Measurements from ENCODE around the gene MAP3K7. TPM values are rescaled to one million over a fixed set of nuclear protein-coding genes. Genes with fewer than 3 reads are reported as not detected.

MAP3K7 gene
- total RNA-seq, 1 donor from 2014 or later = 21.9 TPM

- no peak overlapping the region for H3K4me3 ChIP-seq (ENCODE audit: low read depth, low read length)
- TF ChIP-seq, protein P1, sequence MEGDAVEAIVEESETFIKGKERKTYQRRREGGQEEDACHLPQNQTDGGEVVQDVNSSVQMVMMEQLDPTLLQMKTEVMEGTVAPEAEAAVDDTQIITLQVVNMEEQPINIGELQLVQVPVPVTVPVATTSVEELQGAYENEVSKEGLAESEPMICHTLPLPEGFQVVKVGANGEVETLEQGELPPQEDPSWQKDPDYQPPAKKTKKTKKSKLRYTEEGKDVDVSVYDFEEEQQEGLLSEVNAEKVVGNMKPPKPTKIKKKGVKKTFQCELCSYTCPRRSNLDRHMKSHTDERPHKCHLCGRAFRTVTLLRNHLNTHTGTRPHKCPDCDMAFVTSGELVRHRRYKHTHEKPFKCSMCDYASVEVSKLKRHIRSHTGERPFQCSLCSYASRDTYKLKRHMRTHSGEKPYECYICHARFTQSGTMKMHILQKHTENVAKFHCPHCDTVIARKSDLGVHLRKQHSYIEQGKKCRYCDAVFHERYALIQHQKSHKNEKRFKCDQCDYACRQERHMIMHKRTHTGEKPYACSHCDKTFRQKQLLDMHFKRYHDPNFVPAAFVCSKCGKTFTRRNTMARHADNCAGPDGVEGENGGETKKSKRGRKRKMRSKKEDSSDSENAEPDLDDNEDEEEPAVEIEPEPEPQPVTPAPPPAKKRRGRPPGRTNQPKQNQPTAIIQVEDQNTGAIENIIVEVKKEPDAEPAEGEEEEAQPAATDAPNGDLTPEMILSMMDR (conservative IDR thresholded peaks at IDR 0.05; ENCODE audit: low read depth, low read length) = no peak
- no peak for DNase-seq (ENCODE audit: low read depth)
Observed at GRCh38 chr6:90495216-90495817, 91.6 kb downstream of the MAP3K7 start.

GRCh38 chr6:90494067-90494780 lies 92.6 kb downstream of the MAP3K7 start:
- no peak for DNase-seq (ENCODE audit: low read depth)
- no peak overlapping the region for H3K4me3 ChIP-seq (ENCODE audit: low read depth, low read length)
- TF ChIP-seq, protein P1 (conservative IDR thresholded peaks at IDR 0.05; ENCODE audit: low read depth, low read length) = no peak

DNA sequence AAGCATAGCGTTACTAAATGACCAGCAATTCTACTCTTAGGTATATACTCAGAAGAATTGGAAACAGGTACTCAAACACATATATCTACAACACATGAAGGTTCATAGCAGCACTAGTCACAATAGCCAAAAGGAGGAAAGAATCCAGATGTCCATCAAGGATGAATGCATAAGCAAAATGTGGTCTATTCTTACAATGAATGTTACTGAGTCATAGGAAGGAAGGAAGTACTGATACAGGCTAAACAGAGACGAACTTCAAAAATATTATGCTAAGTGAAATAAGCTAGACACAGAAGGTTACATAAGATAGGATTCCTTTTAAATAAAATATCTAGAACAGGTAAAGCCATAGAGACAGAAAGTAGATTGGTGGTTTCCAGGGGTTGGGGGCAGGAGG lies 93.5 kb downstream of the MAP3K7 start:
- no peak for DNase-seq (ENCODE audit: low read depth)

DNA sequence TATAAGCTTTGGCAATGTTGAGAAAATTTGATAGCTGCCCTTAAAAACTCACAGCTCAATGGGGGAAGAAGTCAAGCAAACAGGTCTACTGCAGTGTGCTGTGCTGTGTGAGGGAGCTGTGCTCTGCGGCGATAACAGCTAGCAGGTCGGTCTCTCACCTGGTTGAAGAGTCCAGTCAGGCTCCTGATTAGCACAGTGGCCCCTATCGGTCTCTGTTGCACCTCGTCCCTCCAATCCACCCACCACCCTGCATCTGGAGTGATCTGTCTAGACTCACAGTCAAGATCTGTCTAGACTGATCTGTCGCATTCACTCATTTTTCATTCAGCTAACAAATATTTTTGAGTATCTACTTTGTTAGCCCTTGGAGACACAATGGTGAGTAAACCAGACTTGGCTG lies 94.1 kb downstream of the MAP3K7 start:
- TF ChIP-seq, protein P1 (conservative IDR thresholded peaks at IDR 0.05; ENCODE audit: low read depth, low read length) = no peak
- no peak overlapping the region for H3K4me3 ChIP-seq (ENCODE audit: low read depth, low read length)
- no peak for DNase-seq (ENCODE audit: low read depth)

More for the DNA sequence above, 93.5 kb downstream of the MAP3K7 start:
- no peak overlapping the region for H3K4me3 ChIP-seq (ENCODE audit: low read depth, low read length)
- TF ChIP-seq, protein P1 (conservative IDR thresholded peaks at IDR 0.05; ENCODE audit: low read depth, low read length) = no peak

DNA sequence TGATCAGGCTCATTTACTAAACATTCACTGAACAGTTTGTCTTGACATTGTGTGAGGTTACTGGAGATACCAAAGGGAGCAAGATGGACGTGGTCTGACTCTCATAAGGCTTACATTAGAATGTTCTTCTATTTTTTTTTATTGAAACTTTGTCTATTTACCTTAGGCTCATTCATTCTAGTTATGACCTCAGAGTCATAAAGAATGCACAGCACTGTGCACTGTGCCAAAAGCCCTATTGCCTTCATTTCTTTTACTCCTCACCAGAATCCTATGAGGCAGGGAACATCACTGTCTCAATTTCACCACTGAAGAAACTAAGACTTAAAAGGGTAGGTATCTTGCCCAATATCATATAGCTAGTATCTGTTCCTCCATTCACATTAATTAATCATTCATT lies 94.5 kb downstream of the MAP3K7 start:
- H3K4me3 ChIP-seq (ENCODE audit: low read depth, low read length) = no peak overlapping the region
- TF ChIP-seq, protein P1 (conservative IDR thresholded peaks at IDR 0.05; ENCODE audit: low read depth, low read length) = no peak
- no peak for DNase-seq (ENCODE audit: low read depth)

DNA sequence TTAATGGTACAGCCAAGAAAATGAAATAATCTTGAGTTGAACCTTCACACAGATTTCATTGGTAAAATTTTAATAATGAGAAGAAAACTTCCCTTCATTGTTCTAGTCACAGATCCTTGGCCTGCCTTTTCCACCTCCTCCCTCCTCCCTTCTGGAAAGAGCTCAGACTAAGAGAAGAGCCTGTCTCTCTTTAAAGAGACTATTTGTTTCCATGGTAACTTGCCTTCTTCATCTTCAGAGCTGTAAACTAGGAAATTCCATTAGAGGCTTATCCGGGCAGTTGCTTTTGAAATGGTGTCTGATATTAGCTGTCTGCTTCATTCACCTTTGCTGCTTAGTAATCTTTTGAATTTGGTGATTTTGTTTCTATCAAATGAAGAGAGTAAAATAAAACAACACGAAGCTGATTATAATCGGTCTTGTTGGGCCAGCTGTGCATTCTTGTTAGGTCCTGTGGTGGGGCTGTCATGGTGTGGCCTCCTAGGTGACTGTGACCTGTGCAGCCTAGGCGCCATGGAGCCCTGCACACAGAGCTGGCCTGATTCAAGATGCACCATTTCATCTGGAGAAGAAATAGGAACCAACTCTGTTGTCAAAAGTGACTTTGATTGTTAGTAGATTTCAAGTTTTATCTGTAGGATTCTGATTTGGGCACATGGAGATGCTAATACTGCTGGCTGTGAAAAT lies 96.7 kb downstream of the MAP3K7 start:
- no peak overlapping the region for H3K4me3 ChIP-seq (ENCODE audit: low read depth, low read length)
- DNase-seq (ENCODE audit: low read depth) = no peak

More for the DNA sequence above, 96.7 kb downstream of the MAP3K7 start:
- TF ChIP-seq, protein P1 (conservative IDR thresholded peaks at IDR 0.05; ENCODE audit: low read depth, low read length) = no peak
